Measurements from ENCODE around the gene OSBPL9. TPM values are rescaled to one million over a fixed set of nuclear protein-coding genes. Genes with fewer than 3 reads are reported as not detected.

OSBPL9 gene
- total RNA-seq, 2 experiments from 2014 or later, result 35.6 to 36.5 TPM

- Mint-ChIP-seq H3K27ac (no peak overlapping the region), H3K4me1 (ENCODE audit: low read depth) (peaks cover 7% of the 10 kb centered on the region), H3K27me3 (no peaks in the 10 kb centered on the region), H3K9me3 (no peaks in the 10 kb centered on the region), H3K4me3 (no peak overlapping the region), H3K36me3 (ENCODE audit: low read depth) (peaks cover 36% of the 10 kb centered on the region)
- H3K27ac ChIP-seq (ENCODE audit: low read depth in 1 of 2, low read length in 2 of 2), result no peak overlapping the region
- no peak overlapping the region for H3K4me3 ChIP-seq (ENCODE audit: low read length)
- ATAC-seq (ENCODE audit: poor library complexity) (no peak), DNase-seq (no peak)
- H3K9me3 ChIP-seq (ENCODE audit: control insufficient read depth in 1 of 2, insufficient read depth in 1 of 2, low read length in 2 of 2), result no peaks in the 10 kb centered on the region
- H3K27me3 ChIP-seq (ENCODE audit: control insufficient read depth in 1 of 2, insufficient read depth in 2 of 2, low read length in 2 of 2), result no peaks in the 10 kb centered on the region
- TF ChIP-seq CTCF (IDR thresholded peaks at IDR 0.05), result no peak
- ChIA-PET POLR2A (no interaction called here), CTCF (no interaction called here)
- intact Hi-C loops (cut with DNase I, micrococcal nuclease), result no loop called here
- no peaks in the 10 kb centered on the region for H3K4me1 ChIP-seq (ENCODE audit: insufficient read depth, low read length)
- no peaks in the 10 kb centered on the region for H3K36me3 ChIP-seq (ENCODE audit: insufficient read depth, low read length)
These were observed 95.7 kb downstream of the OSBPL9 start for GRCh38 chr1:51712590-51712989.

- peaks cover 15% of the 10 kb centered on the region for H3K4me1 Mint-ChIP-seq (ENCODE audit: low read depth)
- POLR2A ChIA-PET, result no interaction called here
- CTCF ChIA-PET, result no interaction called here
- ATAC-seq (ENCODE audit: poor library complexity) (no peak), DNase-seq (no peak)
- no peak overlapping the region for H3K27ac ChIP-seq (ENCODE audit: low read depth in 1 of 2, low read length in 2 of 2)
- H3K4me1 ChIP-seq (ENCODE audit: insufficient read depth, low read length), result no peaks in the 10 kb centered on the region
- no peaks in the 10 kb centered on the region for H3K9me3 ChIP-seq (ENCODE audit: control insufficient read depth in 1 of 2, insufficient read depth in 1 of 2, low read length in 2 of 2)
- H3K27me3 Mint-ChIP-seq, result no peaks in the 10 kb centered on the region
- H3K9me3 Mint-ChIP-seq, result no peaks in the 10 kb centered on the region
- no peak overlapping the region for H3K4me3 Mint-ChIP-seq
- no peaks in the 10 kb centered on the region for H3K27me3 ChIP-seq (ENCODE audit: control insufficient read depth in 1 of 2, insufficient read depth in 2 of 2, low read length in 2 of 2)
- no peak for TF ChIP-seq CTCF (IDR thresholded peaks at IDR 0.05)
- peaks cover 45% of the 10 kb centered on the region for H3K36me3 Mint-ChIP-seq (ENCODE audit: low read depth)
- intact Hi-C loops (cut with DNase I, micrococcal nuclease), result no loop called here
- no peaks in the 10 kb centered on the region for H3K36me3 ChIP-seq (ENCODE audit: insufficient read depth, low read length)
- no peak overlapping the region for H3K27ac Mint-ChIP-seq
- H3K4me3 ChIP-seq (ENCODE audit: low read length), result no peak overlapping the region
These were observed 97.6 kb downstream of the OSBPL9 start for GRCh38 chr1:51714374-51715019.

DNA sequence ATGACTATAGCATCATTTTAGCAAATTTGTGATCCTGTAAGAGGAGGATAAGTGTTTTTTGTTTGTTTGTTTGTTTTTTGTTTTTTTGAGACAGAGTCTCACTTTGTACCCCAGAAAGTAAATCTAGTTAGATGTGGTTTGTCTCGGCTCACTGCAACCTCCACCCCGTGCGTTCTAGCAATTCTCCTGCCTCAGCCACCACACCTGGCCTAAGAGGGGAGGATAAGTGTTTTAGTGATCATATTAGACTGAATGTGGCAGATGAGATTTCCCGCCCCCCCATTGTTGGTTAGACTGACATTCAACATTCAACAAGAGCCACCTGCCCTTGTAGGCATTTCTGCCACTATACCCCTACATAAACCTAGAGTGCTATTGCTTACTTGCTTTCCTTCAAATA is 98.5 kb downstream of the OSBPL9 start:
- no peak for DNase-seq
- H3K9me3 Mint-ChIP-seq, result no peaks in the 10 kb centered on the region
- Histone ChIP-seq H3K4me1 (ENCODE audit: insufficient read depth, low read length) (no peaks in the 10 kb centered on the region), H3K4me3 (ENCODE audit: low read length) (no peak overlapping the region), H3K27ac (ENCODE audit: low read depth in 1 of 2, low read length in 2 of 2) (no peak overlapping the region), H3K27me3 (ENCODE audit: control insufficient read depth in 1 of 2, insufficient read depth in 2 of 2, low read length in 2 of 2) (no peaks in the 10 kb centered on the region), H3K36me3 (ENCODE audit: insufficient read depth, low read length) (no peaks in the 10 kb centered on the region), H3K9me3 (ENCODE audit: control insufficient read depth in 1 of 2, insufficient read depth in 1 of 2, low read length in 2 of 2) (no peaks in the 10 kb centered on the region)
- H3K27ac Mint-ChIP-seq, result no peak overlapping the region
- no peaks in the 10 kb centered on the region for H3K27me3 Mint-ChIP-seq
- TF ChIP-seq CTCF (IDR thresholded peaks at IDR 0.05), result no peak
- ChIA-PET POLR2A (no interaction called here), CTCF (interaction anchor here (0.6 kb wide), 1 partner anchor 128 kb away, joined by 3 read pairs; no protein-coding TSS in a partner anchor)
- H3K4me1 Mint-ChIP-seq (ENCODE audit: low read depth), result peaks cover 15% of the 10 kb centered on the region
- no peak overlapping the region for H3K4me3 Mint-ChIP-seq
- intact Hi-C loops (cut with DNase I, micrococcal nuclease), result no loop called here
- H3K36me3 Mint-ChIP-seq (ENCODE audit: low read depth), result peaks cover 45% of the 10 kb centered on the region
- ATAC-seq (ENCODE audit: poor library complexity), result no peak

Measured in CD4-positive, alpha-beta T cell (primary cell).